Heart left ventricle (tissue), 13 donors: ENCODE data around the gene ITPR3.

Experiments
- CTCF ChIP-seq, 12 donors: fragments of 200-600 bp; sonication (generic) in 4 of 12; IDR thresholded peaks; one replicate each; pipeline versions ENCODE4 v1.5.0 to v1.8.0; 2018 to 2022; ENCODE audit warnings: antibody characterized with exemption in 12 of 12, mild to moderate bottlenecking in 5 of 12
- POLR2A ChIP-seq, 2 donors: fragments of 450-650 bp; IDR thresholded peaks; one replicate each; pipeline ENCODE4 v1.6.1; 2017; ENCODE audit warnings: antibody characterized with exemption in 2 of 2, mild to moderate bottlenecking in 2 of 2, moderate library complexity in 2 of 2
- donor health status: ischemic (EF 13 %, LVEDD 7.1; RV severe dilation, severe dysfunction).
- donor health status: DM: no; HTN: yes; CAD: no.
- donor health status: DM: no; HTN: no; CAD: no.
- donor health status: ischemic (EF 25% LVEDD 6.9; RV normal size, moderate dysfunction).
- donor health status: ischemic (EF 25% LVEDD 5.7; RV mildly dilated, moderate dysfunction).
- donor health status: ischemic (EF 35%, LVEDD 5.7; RV mildly dilated, moderate dysfunction).
- donor health status: nonischemic (EF 11% LVEDD 7.7; RV severe dilation, severe dysfunction).
- donor health status: DM: yes; HTN: yes; CAD: no.
- donor health status: PGD.
- donor health status: ischemic (EF 29% LVEDD 5.4; RV normal size, mild dysfunction).
- donor health status: nonischemic (EF 23%, LVEDD 6.1; RV moderate dilation, normal function).

DNA sequence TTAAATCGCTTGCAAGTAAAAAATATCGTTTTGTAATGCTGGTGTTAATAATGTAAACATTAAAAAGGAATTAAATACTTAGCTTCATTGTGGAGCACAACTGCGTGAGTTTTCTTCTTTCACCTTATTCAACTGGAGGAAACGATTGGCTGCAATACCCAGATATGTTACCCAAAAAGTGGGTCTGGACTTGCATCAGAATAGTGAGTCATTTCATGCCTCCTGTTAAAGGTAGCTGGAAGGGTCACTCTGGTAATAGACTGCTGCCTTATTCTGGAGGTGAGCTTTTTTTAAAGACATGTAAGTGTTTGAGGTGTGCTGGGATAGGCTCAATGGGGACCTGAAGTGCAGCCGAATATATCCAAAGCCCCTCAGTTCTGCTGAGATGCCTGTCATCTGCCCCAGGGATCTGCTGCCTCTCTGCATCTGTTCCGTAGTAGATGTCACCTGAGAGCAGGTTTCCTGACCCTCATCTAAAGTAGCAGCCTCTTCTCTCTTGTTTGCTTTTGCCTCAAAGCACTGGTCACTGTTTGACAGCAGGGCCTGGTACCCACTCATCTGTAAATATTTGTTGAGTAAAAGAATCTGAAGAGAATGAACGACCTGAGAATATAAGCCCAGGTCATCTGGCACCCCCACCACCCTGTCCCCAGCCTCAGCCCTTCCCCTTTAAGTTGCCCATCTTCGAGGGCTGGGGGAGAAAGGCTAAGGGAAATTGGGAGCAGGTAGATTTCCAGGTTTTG lies 95.9 kb downstream of the ITPR3 start:
- TF ChIP-seq CTCF (IDR thresholded peaks at IDR 0.05) (no peak), POLR2A (IDR thresholded peaks at IDR 0.05) (no peak)
